ENCODE data around the gene MTRF1L.
A peak's percentile ranks its signal among the peaks of the same experiment; 100 is the strongest.
"Not testable (repeated sequence)": the region's sequence is repeated elsewhere in the genome, so short reads cannot be mapped to it uniquely, and the experiment has no call there.

Gene MTRF1L

GRCh38 chr6:152969688-152970418 is 32.7 kb downstream of the MTRF1L start:
- H3K36me3 ChIP-seq (ENCODE audit: control insufficient read depth, insufficient read depth, low read length), result peaks cover 54% of the 10 kb centered on the region
- H3K9me3 ChIP-seq (ENCODE audit: control insufficient read depth, insufficient read depth, low read length), result no peaks in the 10 kb centered on the region

GRCh38 chr6:152966168-152966894 is 36.2 kb downstream of the MTRF1L start:
- H3K4me1 ChIP-seq (ENCODE audit: control insufficient read depth, insufficient read depth, low read length); H3K9ac ChIP-seq (ENCODE audit: low read depth, low read length); H3K4me3 ChIP-seq (ENCODE audit: low read depth, low read length); H3K27ac ChIP-seq (ENCODE audit: low read depth, low read length); H3K27me3 ChIP-seq (ENCODE audit: control insufficient read depth, insufficient read depth, low read length); H3K9me3 ChIP-seq (ENCODE audit: control insufficient read depth, insufficient read depth, low read length): not testable (repeated sequence)
- H3K36me3 ChIP-seq (ENCODE audit: control insufficient read depth, insufficient read depth, low read length), result peaks cover 19% of the 10 kb centered on the region

More at GRCh38 chr6:152969688-152970418, 32.7 kb downstream of the MTRF1L start:
- no peak overlapping the region for H3K9ac ChIP-seq (ENCODE audit: low read depth, low read length)
- no peaks in the 10 kb centered on the region for H3K27me3 ChIP-seq (ENCODE audit: control insufficient read depth, insufficient read depth, low read length)
- no peak overlapping the region for H3K4me3 ChIP-seq (ENCODE audit: low read depth, low read length)
- no peak overlapping the region for H3K27ac ChIP-seq (ENCODE audit: low read depth, low read length)
- H3K4me1 ChIP-seq (ENCODE audit: control insufficient read depth, insufficient read depth, low read length), result no peaks in the 10 kb centered on the region

- Histone ChIP-seq H3K9ac (ENCODE audit: low read depth, low read length) (no peak overlapping the region), H3K36me3 (ENCODE audit: control insufficient read depth, insufficient read depth, low read length) (no peaks in the 10 kb centered on the region), H3K4me1 (ENCODE audit: control insufficient read depth, insufficient read depth, low read length) (no peaks in the 10 kb centered on the region), H3K27ac (ENCODE audit: low read depth, low read length) (no peak overlapping the region), H3K9me3 (ENCODE audit: control insufficient read depth, insufficient read depth, low read length) (no peaks in the 10 kb centered on the region), H3K4me3 (ENCODE audit: low read depth, low read length) (no peak overlapping the region), H3K27me3 (ENCODE audit: control insufficient read depth, insufficient read depth, low read length) (no peaks in the 10 kb centered on the region)
Measured at GRCh38 chr6:152959333-152959732, 43.2 kb downstream of the MTRF1L start.

- H3K4me1 ChIP-seq (ENCODE audit: control insufficient read depth, insufficient read depth, low read length), result peaks cover 3% of the 10 kb centered on the region
- H3K36me3 ChIP-seq (ENCODE audit: control insufficient read depth, insufficient read depth, low read length), result no peaks in the 10 kb centered on the region
- no peaks in the 10 kb centered on the region for H3K9me3 ChIP-seq (ENCODE audit: control insufficient read depth, insufficient read depth, low read length)
- H3K4me3 ChIP-seq (ENCODE audit: low read depth, low read length), result no peak overlapping the region
- H3K9ac ChIP-seq (ENCODE audit: low read depth, low read length), result no peak overlapping the region
- H3K27ac ChIP-seq (ENCODE audit: low read depth, low read length), result no peak overlapping the region
- H3K27me3 ChIP-seq (ENCODE audit: control insufficient read depth, insufficient read depth, low read length), result no peaks in the 10 kb centered on the region
Measured at GRCh38 chr6:152957796-152958195, 44.7 kb downstream of the MTRF1L start.

GRCh38 chr6:152954443-152954842 is 48.1 kb downstream of the MTRF1L start:
- Histone ChIP-seq H3K36me3 (ENCODE audit: control insufficient read depth, insufficient read depth, low read length) (no peaks in the 10 kb centered on the region), H3K4me3 (ENCODE audit: low read depth, low read length) (no peak overlapping the region), H3K9me3 (ENCODE audit: control insufficient read depth, insufficient read depth, low read length) (no peaks in the 10 kb centered on the region), H3K27me3 (ENCODE audit: control insufficient read depth, insufficient read depth, low read length) (no peaks in the 10 kb centered on the region), H3K27ac (ENCODE audit: low read depth, low read length) (no peak overlapping the region), H3K4me1 (ENCODE audit: control insufficient read depth, insufficient read depth, low read length) (peaks cover 16% of the 10 kb centered on the region), H3K9ac (ENCODE audit: low read depth, low read length) (no peak overlapping the region)

- Histone ChIP-seq H3K4me3 (ENCODE audit: low read depth, low read length) (no peak overlapping the region), H3K27ac (ENCODE audit: low read depth, low read length) (no peak overlapping the region), H3K9ac (ENCODE audit: low read depth, low read length) (no peak overlapping the region), H3K4me1 (ENCODE audit: control insufficient read depth, insufficient read depth, low read length) (peaks cover 16% of the 10 kb centered on the region), H3K36me3 (ENCODE audit: control insufficient read depth, insufficient read depth, low read length) (no peaks in the 10 kb centered on the region), H3K27me3 (ENCODE audit: control insufficient read depth, insufficient read depth, low read length) (no peaks in the 10 kb centered on the region), H3K9me3 (ENCODE audit: control insufficient read depth, insufficient read depth, low read length) (no peaks in the 10 kb centered on the region)
Measured at GRCh38 chr6:152952866-152953509, 49.5 kb downstream of the MTRF1L start.

GRCh38 chr6:152952045-152952444 is 50.5 kb downstream of the MTRF1L start:
- no peaks in the 10 kb centered on the region for H3K36me3 ChIP-seq (ENCODE audit: control insufficient read depth, insufficient read depth, low read length)
- H3K27me3 ChIP-seq (ENCODE audit: control insufficient read depth, insufficient read depth, low read length), result no peaks in the 10 kb centered on the region
- peak overlapping the region; percentile 59 for H3K27ac ChIP-seq (ENCODE audit: low read depth, low read length)
- H3K4me1 ChIP-seq (ENCODE audit: control insufficient read depth, insufficient read depth, low read length), result peaks cover 16% of the 10 kb centered on the region
- H3K4me3 ChIP-seq (ENCODE audit: low read depth, low read length), result no peak overlapping the region; the same call in 1 of the 2 replicates
- no peaks in the 10 kb centered on the region for H3K9me3 ChIP-seq (ENCODE audit: control insufficient read depth, insufficient read depth, low read length)
- H3K9ac ChIP-seq (ENCODE audit: low read depth, low read length), result no peak overlapping the region

GRCh38 chr6:152950240-152950639 is 52.3 kb downstream of the MTRF1L start:
- peaks cover 16% of the 10 kb centered on the region for H3K4me1 ChIP-seq (ENCODE audit: control insufficient read depth, insufficient read depth, low read length)
- H3K4me3 ChIP-seq (ENCODE audit: low read depth, low read length), result no peak overlapping the region
- no peak overlapping the region for H3K27ac ChIP-seq (ENCODE audit: low read depth, low read length)
- no peak overlapping the region for H3K9ac ChIP-seq (ENCODE audit: low read depth, low read length)
- no peaks in the 10 kb centered on the region for H3K36me3 ChIP-seq (ENCODE audit: control insufficient read depth, insufficient read depth, low read length)
- H3K9me3 ChIP-seq (ENCODE audit: control insufficient read depth, insufficient read depth, low read length), result no peaks in the 10 kb centered on the region
- no peaks in the 10 kb centered on the region for H3K27me3 ChIP-seq (ENCODE audit: control insufficient read depth, insufficient read depth, low read length)

GRCh38 chr6:152948150-152948768 is 54.2 kb downstream of the MTRF1L start:
- Histone ChIP-seq H3K4me1 (ENCODE audit: control insufficient read depth, insufficient read depth, low read length) (peaks cover 16% of the 10 kb centered on the region), H3K27ac (ENCODE audit: low read depth, low read length) (no peak overlapping the region), H3K4me3 (ENCODE audit: low read depth, low read length) (no peak overlapping the region), H3K9ac (ENCODE audit: low read depth, low read length) (no peak overlapping the region), H3K9me3 (ENCODE audit: control insufficient read depth, insufficient read depth, low read length) (no peaks in the 10 kb centered on the region), H3K27me3 (ENCODE audit: control insufficient read depth, insufficient read depth, low read length) (no peaks in the 10 kb centered on the region), H3K36me3 (ENCODE audit: control insufficient read depth, insufficient read depth, low read length) (no peaks in the 10 kb centered on the region)

GRCh38 chr6:152946995-152947394 is 55.5 kb downstream of the MTRF1L start:
- Histone ChIP-seq H3K9ac (ENCODE audit: low read depth, low read length) (no peak overlapping the region), H3K27ac (ENCODE audit: low read depth, low read length) (no peak overlapping the region), H3K4me3 (ENCODE audit: low read depth, low read length) (no peak overlapping the region), H3K36me3 (ENCODE audit: control insufficient read depth, insufficient read depth, low read length) (no peaks in the 10 kb centered on the region), H3K27me3 (ENCODE audit: control insufficient read depth, insufficient read depth, low read length) (no peaks in the 10 kb centered on the region), H3K4me1 (ENCODE audit: control insufficient read depth, insufficient read depth, low read length) (peaks cover 5% of the 10 kb centered on the region), H3K9me3 (ENCODE audit: control insufficient read depth, insufficient read depth, low read length) (no peaks in the 10 kb centered on the region)

All from HUES48 (cell line).